ENCODE data around the gene TRAK2.
A peak's percentile ranks its signal among the peaks of the same experiment; 100 is the strongest.
"Not testable (repeated sequence)": the region's sequence is repeated elsewhere in the genome, so short reads cannot be mapped to it uniquely, and the experiment has no call there.

TRAK2 gene

GRCh38 chr2:201430322-201430721, 20.9 kb downstream of the TRAK2 start:
- WGBS (ENCODE audit: extremely low coverage, insufficient coverage, insufficient read length) = no CpG with 5 or more reads among the region's 12 CpGs
- not testable (repeated sequence) for H3K4ac ChIP-seq (ENCODE audit: low read depth, low read length); H3K4me1 ChIP-seq (ENCODE audit: control insufficient read depth in 1 of 2, insufficient read depth in 2 of 2, low read length in 2 of 2); H2AFZ ChIP-seq (ENCODE audit: insufficient read depth, low read length, poor library complexity); DNase-seq; H3K79me2 ChIP-seq (ENCODE audit: control insufficient read depth, insufficient read depth, low read length, poor library complexity); H3K27me3 ChIP-seq (ENCODE audit: insufficient read depth, low read length); H4K12ac ChIP-seq (ENCODE audit: low read depth, low read length); H2BK5ac ChIP-seq (ENCODE audit: low read depth, low read length, poor library complexity); H2BK12ac ChIP-seq (ENCODE audit: low read length); H2BK120ac ChIP-seq (ENCODE audit: insufficient read depth, low read length, poor library complexity); H3K9me3 ChIP-seq (ENCODE audit: insufficient read depth, low read depth, low read length); H3K79me1 ChIP-seq (ENCODE audit: low read length); H3K18ac ChIP-seq (ENCODE audit: low read length); H2AK5ac ChIP-seq (ENCODE audit: low read length); H4K91ac ChIP-seq (ENCODE audit: low read depth, low read length); H3K23ac ChIP-seq (ENCODE audit: low read length); H4K8ac ChIP-seq (ENCODE audit: low read depth, low read length); H3K9ac ChIP-seq (ENCODE audit: low read length); H3K14ac ChIP-seq (ENCODE audit: low read length); H3K27ac ChIP-seq (ENCODE audit: low read depth, low read length); H3K36me3 ChIP-seq (ENCODE audit: control insufficient read depth in 1 of 2, insufficient read depth in 2 of 2, low read length in 2 of 2); H3K4me2 ChIP-seq (ENCODE audit: low read length); H3K4me3 ChIP-seq (ENCODE audit: low read depth, low read length)

- H4K91ac ChIP-seq (ENCODE audit: low read depth, low read length); H3K4ac ChIP-seq (ENCODE audit: low read depth, low read length); H2AK5ac ChIP-seq (ENCODE audit: low read length); H3K14ac ChIP-seq (ENCODE audit: low read length); H3K4me2 ChIP-seq (ENCODE audit: low read length); H2BK5ac ChIP-seq (ENCODE audit: low read depth, low read length, poor library complexity); H3K9ac ChIP-seq (ENCODE audit: low read length); H3K36me3 ChIP-seq (ENCODE audit: control insufficient read depth in 1 of 2, insufficient read depth in 2 of 2, low read length in 2 of 2); H3K4me3 ChIP-seq (ENCODE audit: low read depth, low read length); DNase-seq; H3K27ac ChIP-seq (ENCODE audit: low read depth, low read length); H3K79me1 ChIP-seq (ENCODE audit: low read length); H3K4me1 ChIP-seq (ENCODE audit: control insufficient read depth in 1 of 2, insufficient read depth in 2 of 2, low read length in 2 of 2); H4K12ac ChIP-seq (ENCODE audit: low read depth, low read length); H3K23ac ChIP-seq (ENCODE audit: low read length); H3K27me3 ChIP-seq (ENCODE audit: insufficient read depth, low read length); H2BK12ac ChIP-seq (ENCODE audit: low read length); H3K9me3 ChIP-seq (ENCODE audit: insufficient read depth, low read depth, low read length); H2BK120ac ChIP-seq (ENCODE audit: insufficient read depth, low read length, poor library complexity); H4K8ac ChIP-seq (ENCODE audit: low read depth, low read length); H2AFZ ChIP-seq (ENCODE audit: insufficient read depth, low read length, poor library complexity); H3K18ac ChIP-seq (ENCODE audit: low read length); H3K79me2 ChIP-seq (ENCODE audit: control insufficient read depth, insufficient read depth, low read length, poor library complexity): not testable (repeated sequence)
- WGBS (ENCODE audit: extremely low coverage, insufficient coverage, insufficient read length) = no CpG with 5 or more reads among the region's 6 CpGs
These were observed 21.4 kb downstream of the TRAK2 start for GRCh38 chr2:201429835-201430234.

- H3K79me1 ChIP-seq (ENCODE audit: low read length); H3K14ac ChIP-seq (ENCODE audit: low read length); H3K18ac ChIP-seq (ENCODE audit: low read length); H4K12ac ChIP-seq (ENCODE audit: low read depth, low read length); H3K9me3 ChIP-seq (ENCODE audit: insufficient read depth, low read depth, low read length); H2BK5ac ChIP-seq (ENCODE audit: low read depth, low read length, poor library complexity); DNase-seq; H3K27ac ChIP-seq (ENCODE audit: low read depth, low read length); H3K36me3 ChIP-seq (ENCODE audit: control insufficient read depth in 1 of 2, insufficient read depth in 2 of 2, low read length in 2 of 2); H3K4me1 ChIP-seq (ENCODE audit: control insufficient read depth in 1 of 2, insufficient read depth in 2 of 2, low read length in 2 of 2); H3K4ac ChIP-seq (ENCODE audit: low read depth, low read length); H3K27me3 ChIP-seq (ENCODE audit: insufficient read depth, low read length); H3K23ac ChIP-seq (ENCODE audit: low read length); H2AK5ac ChIP-seq (ENCODE audit: low read length); H2BK120ac ChIP-seq (ENCODE audit: insufficient read depth, low read length, poor library complexity); H3K4me2 ChIP-seq (ENCODE audit: low read length); H2AFZ ChIP-seq (ENCODE audit: insufficient read depth, low read length, poor library complexity); H4K91ac ChIP-seq (ENCODE audit: low read depth, low read length); H3K9ac ChIP-seq (ENCODE audit: low read length); H3K4me3 ChIP-seq (ENCODE audit: low read depth, low read length); H4K8ac ChIP-seq (ENCODE audit: low read depth, low read length); H3K79me2 ChIP-seq (ENCODE audit: control insufficient read depth, insufficient read depth, low read length, poor library complexity); H2BK12ac ChIP-seq (ENCODE audit: low read length): not testable (repeated sequence)
These were observed 22.9 kb downstream of the TRAK2 start for GRCh38 chr2:201428366-201428765.

GRCh38 chr2:201425952-201426351, 25.3 kb downstream of the TRAK2 start:
- Histone ChIP-seq H2BK120ac (ENCODE audit: insufficient read depth, low read length, poor library complexity) (no peak overlapping the region), H3K14ac (ENCODE audit: low read length) (no peak overlapping the region), H2BK5ac (ENCODE audit: low read depth, low read length, poor library complexity) (no peak overlapping the region), H3K4ac (ENCODE audit: low read depth, low read length) (peak overlapping the region; percentile 33), H2BK12ac (ENCODE audit: low read length) (no peak overlapping the region), H3K4me3 (ENCODE audit: low read depth, low read length) (no peak overlapping the region), H3K4me2 (ENCODE audit: low read length) (no peak overlapping the region), H4K91ac (ENCODE audit: low read depth, low read length) (no peak overlapping the region), H3K79me1 (ENCODE audit: low read length) (no peaks in the 10 kb centered on the region), H3K27ac (ENCODE audit: low read depth, low read length) (no peak overlapping the region), H3K4me1 (ENCODE audit: control insufficient read depth in 1 of 2, insufficient read depth in 2 of 2, low read length in 2 of 2) (no peaks in the 10 kb centered on the region), H3K36me3 (ENCODE audit: control insufficient read depth in 1 of 2, insufficient read depth in 2 of 2, low read length in 2 of 2) (peaks cover 0 to 4% of the 10 kb centered on the region in 2 experiments), H4K12ac (ENCODE audit: low read depth, low read length) (no peak overlapping the region), H3K79me2 (ENCODE audit: control insufficient read depth, insufficient read depth, low read length, poor library complexity) (no peaks in the 10 kb centered on the region), H3K9me3 (ENCODE audit: insufficient read depth, low read depth, low read length) (peaks cover 2% of the 10 kb centered on the region), H2AK5ac (ENCODE audit: low read length) (no peak overlapping the region), H3K18ac (ENCODE audit: low read length) (no peak overlapping the region), H2AFZ (ENCODE audit: insufficient read depth, low read length, poor library complexity) (no peak overlapping the region), H3K9ac (ENCODE audit: low read length) (no peak overlapping the region), H3K27me3 (ENCODE audit: insufficient read depth, low read length) (no peaks in the 10 kb centered on the region), H3K23ac (ENCODE audit: low read length) (no peak overlapping the region), H4K8ac (ENCODE audit: low read depth, low read length) (no peak overlapping the region)
- DNase-seq = no peak
- WGBS (ENCODE audit: extremely low coverage, insufficient coverage, insufficient read length) = no CpG with 5 or more reads among the region's 9 CpGs
